SK-N-MC (cell line): ENCODE measurements around the gene RPL22.

ENCODE experiments used
- EZH2 ChIP-seq: fragments of 200-600 bp; sonication (generic); IDR thresholded peaks from one replicate; pipeline ENCODE4 v1.6.1; 2017; ENCODE audit warnings: antibody characterized with exemption
- FOXP2 ChIP-seq: optimal IDR thresholded peaks from 2 replicates; pipeline ENCODE3; 2011; ENCODE audit warnings: mild to moderate bottlenecking, moderate library complexity; ENCODE audit not compliant: insufficient read depth; ENCODE audit errors: extremely low read length, control extremely low read depth
- POLR2AphosphoS5 ChIP-seq: IDR thresholded peaks from 2 replicates; pipeline ENCODE4 v1.6.1; 2012; ENCODE audit warnings: mild to moderate bottlenecking, low read depth, low read length, borderline replicate concordance

DNA sequence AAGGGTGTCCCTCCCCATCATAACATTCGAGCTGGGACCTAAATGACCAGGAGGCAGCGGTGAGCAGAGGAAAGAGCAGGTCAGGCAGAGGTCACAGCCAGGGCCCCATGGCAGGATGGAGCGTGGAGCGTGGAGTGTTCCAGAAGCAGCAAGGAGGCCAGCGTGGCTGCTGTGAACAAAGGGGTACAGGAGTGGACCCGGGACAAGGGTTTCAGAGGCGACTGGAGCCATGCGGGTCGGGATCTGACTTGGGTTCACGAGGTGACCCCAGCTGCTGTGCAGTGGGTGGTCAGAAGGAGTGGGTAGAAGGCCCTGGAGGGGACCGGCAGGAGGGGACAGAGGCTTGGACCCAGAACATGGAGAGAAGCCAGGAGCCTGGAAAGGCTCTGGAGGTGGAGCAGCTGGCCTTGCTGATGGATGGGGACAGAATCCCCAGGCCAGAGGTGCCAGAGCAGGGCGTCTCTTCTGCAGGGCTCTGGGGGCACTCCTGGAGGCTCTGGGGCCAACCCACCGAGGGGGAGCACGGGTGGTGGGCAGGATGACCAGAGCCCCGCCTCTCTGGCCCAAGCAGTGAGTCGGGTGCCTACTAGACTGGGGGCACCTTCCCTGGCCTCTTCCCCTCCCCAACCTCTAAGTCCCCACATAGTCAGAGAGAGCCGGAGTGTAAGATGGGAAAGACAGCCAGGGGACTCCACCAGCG is 21.6 kb downstream of the RPL22 start:
- TF ChIP-seq POLR2AphosphoS5 = no peak
- no peak for TF ChIP-seq EZH2
- no peak for TF ChIP-seq FOXP2
